Measurements from ENCODE around the gene RAB37.

Gene RAB37

DNA sequence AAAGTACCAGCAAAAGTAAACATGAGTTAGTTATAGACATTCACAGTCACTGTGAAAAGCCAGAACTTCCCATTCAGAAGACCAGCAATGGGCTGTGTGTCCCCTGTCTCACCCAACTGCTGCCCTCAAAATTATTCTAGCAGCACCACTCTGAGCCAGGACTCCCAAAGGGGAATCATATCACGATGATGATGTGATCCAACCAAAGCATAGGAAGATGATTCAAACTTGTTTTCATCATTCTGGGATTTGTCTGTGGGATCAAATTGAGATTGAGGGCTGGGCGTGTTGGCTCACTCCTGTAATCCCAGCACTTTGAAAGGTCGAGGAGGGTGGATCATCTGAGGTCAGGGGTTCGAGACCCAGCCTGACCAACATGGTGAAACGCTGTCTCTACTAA lies 45.5 kb downstream of the RAB37 start (continued):
- no peak for TF ChIP-seq ZNF114 (tag by site-specific recombination; IDR thresholded peaks at IDR 0.05)
- TF ChIP-seq, protein P1, sequence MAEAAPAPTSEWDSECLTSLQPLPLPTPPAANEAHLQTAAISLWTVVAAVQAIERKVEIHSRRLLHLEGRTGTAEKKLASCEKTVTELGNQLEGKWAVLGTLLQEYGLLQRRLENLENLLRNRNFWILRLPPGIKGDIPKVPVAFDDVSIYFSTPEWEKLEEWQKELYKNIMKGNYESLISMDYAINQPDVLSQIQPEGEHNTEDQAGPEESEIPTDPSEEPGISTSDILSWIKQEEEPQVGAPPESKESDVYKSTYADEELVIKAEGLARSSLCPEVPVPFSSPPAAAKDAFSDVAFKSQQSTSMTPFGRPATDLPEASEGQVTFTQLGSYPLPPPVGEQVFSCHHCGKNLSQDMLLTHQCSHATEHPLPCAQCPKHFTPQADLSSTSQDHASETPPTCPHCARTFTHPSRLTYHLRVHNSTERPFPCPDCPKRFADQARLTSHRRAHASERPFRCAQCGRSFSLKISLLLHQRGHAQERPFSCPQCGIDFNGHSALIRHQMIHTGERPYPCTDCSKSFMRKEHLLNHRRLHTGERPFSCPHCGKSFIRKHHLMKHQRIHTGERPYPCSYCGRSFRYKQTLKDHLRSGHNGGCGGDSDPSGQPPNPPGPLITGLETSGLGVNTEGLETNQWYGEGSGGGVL (tag by site-specific recombination; IDR thresholded peaks at IDR 0.05): no peak
- TF ChIP-seq, protein P2, sequence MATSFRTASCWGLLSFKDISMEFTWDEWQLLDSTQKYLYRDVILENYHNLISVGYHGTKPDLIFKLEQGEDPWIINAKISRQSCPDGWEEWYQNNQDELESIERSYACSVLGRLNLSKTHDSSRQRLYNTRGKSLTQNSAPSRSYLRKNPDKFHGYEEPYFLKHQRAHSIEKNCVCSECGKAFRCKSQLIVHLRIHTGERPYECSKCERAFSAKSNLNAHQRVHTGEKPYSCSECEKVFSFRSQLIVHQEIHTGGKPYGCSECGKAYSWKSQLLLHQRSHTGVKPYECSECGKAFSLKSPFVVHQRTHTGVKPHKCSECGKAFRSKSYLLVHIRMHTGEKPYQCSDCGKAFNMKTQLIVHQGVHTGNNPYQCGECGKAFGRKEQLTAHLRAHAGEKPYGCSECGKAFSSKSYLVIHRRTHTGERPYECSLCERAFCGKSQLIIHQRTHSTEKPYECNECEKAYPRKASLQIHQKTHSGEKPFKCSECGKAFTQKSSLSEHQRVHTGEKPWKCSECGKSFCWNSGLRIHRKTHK (tag by site-specific recombination; IDR thresholded peaks at IDR 0.05): no peak

DNA sequence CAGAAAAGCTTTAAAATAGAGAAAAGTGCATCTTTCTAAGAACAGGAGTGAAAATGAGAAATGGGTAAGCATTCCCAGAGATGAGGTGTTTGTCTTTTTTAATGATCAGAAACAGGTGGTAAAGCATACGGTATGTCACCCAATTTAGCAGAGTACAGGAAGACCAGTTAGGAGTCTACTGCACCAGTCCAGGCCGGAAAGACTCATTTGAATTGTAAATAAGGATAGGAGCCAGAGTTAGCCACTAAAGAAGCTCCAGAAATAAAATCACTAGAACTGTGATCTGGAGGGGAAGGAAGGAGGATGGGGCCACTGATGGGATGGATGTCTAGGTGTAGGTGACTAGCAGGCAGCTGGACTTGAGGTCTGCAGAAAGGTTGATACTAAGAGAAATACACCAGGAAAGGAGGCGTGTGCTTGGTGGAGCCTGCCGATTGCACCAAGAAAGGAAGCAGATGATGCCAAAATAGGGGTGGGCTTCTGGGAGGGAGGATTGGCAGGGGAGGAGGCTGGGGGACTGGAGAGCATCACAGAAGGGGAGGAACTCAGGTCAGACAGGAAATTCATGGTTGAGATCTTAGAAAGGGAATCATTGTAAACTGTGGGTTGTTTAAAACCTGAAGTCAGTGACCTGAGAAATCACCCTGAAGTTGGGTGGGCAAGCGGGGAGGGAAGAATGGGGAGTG lies 47.2 kb downstream of the RAB37 start:
- CTCF ChIA-PET: interaction anchor here (0.6 to 12.4 kb wide), 6 partner anchors 7 to 178 kb away, joined by 3 to 120 read pairs (median 4); no protein-coding TSS in a partner anchor
- no peak overlapping the region for H3K27ac ChIP-seq (ENCODE audit: extremely low read depth, low read depth, low read length)
- POLR2A ChIA-PET: interaction anchor here (1.4 kb wide), 1 partner anchor 89 kb away, joined by 3 read pairs; the partner anchor contains the start of gene FDXR

More for the DNA sequence above, 47.2 kb downstream of the RAB37 start:
- no peaks in the 10 kb centered on the region for H3K4me1 ChIP-seq (ENCODE audit: control insufficient read depth, insufficient read depth, low read length)
- TF ChIP-seq GLIS1 (tag by site-specific recombination; IDR thresholded peaks at IDR 0.05) (no peak), ZNF23 (tag by site-specific recombination; IDR thresholded peaks at IDR 0.05; ENCODE audit: borderline replicate concordance) (no peak), ZNF184 (tag by site-specific recombination; IDR thresholded peaks at IDR 0.05) (no peak), ZNF146 (tag by site-specific recombination; IDR thresholded peaks at IDR 0.05) (no peak), ZNF521 (tag by site-specific recombination; IDR thresholded peaks at IDR 0.05) (no peak), ZNF707 (tag by site-specific recombination; IDR thresholded peaks at IDR 0.05) (no peak), ZNF433 (tag by site-specific recombination; IDR thresholded peaks at IDR 0.05; ENCODE audit: low read depth) (no peak), EGR2 (tag by site-specific recombination; IDR thresholded peaks at IDR 0.05; ENCODE audit: low read depth) (no peak), ZNF248 (tag by site-specific recombination; IDR thresholded peaks at IDR 0.05) (no peak), ZFP37 (tag by site-specific recombination; IDR thresholded peaks at IDR 0.05) (no peak), HOXA7 (CRISPR knock-in tag; IDR thresholded peaks at IDR 0.05; ENCODE audit: borderline replicate concordance) (no peak), ZNF211 (tag by site-specific recombination; IDR thresholded peaks at IDR 0.05; ENCODE audit: low read depth) (no peak), ZNF121 (tag by site-specific recombination; IDR thresholded peaks at IDR 0.05) (no peak), ZSCAN16 (tag by site-specific recombination; IDR thresholded peaks at IDR 0.05) (no peak)
- TF ChIP-seq, protein P3, sequence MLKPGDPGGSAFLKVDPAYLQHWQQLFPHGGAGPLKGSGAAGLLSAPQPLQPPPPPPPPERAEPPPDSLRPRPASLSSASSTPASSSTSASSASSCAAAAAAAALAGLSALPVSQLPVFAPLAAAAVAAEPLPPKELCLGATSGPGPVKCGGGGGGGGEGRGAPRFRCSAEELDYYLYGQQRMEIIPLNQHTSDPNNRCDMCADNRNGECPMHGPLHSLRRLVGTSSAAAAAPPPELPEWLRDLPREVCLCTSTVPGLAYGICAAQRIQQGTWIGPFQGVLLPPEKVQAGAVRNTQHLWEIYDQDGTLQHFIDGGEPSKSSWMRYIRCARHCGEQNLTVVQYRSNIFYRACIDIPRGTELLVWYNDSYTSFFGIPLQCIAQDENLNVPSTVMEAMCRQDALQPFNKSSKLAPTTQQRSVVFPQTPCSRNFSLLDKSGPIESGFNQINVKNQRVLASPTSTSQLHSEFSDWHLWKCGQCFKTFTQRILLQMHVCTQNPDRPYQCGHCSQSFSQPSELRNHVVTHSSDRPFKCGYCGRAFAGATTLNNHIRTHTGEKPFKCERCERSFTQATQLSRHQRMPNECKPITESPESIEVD (tag by site-specific recombination; IDR thresholded peaks at IDR 0.05): no peak
- TF ChIP-seq, protein P4, sequence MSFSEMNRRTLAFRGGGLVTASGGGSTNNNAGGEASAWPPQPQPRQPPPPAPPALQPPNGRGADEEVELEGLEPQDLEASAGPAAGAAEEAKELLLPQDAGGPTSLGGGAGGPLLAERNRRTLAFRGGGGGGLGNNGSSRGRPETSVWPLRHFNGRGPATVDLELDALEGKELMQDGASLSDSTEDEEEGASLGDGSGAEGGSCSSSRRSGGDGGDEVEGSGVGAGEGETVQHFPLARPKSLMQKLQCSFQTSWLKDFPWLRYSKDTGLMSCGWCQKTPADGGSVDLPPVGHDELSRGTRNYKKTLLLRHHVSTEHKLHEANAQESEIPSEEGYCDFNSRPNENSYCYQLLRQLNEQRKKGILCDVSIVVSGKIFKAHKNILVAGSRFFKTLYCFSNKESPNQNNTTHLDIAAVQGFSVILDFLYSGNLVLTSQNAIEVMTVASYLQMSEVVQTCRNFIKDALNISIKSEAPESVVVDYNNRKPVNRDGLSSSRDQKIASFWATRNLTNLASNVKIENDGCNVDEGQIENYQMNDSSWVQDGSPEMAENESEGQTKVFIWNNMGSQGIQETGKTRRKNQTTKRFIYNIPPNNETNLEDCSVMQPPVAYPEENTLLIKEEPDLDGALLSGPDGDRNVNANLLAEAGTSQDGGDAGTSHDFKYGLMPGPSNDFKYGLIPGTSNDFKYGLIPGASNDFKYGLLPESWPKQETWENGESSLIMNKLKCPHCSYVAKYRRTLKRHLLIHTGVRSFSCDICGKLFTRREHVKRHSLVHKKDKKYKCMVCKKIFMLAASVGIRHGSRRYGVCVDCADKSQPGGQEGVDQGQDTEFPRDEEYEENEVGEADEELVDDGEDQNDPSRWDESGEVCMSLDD (tag by site-specific recombination; IDR thresholded peaks at IDR 0.05): no peak
- peaks cover 3 to 66% of the 10 kb centered on the region in 2 experiments; a peak in 2 of 3 replicates for H3K36me3 ChIP-seq (ENCODE audit: control insufficient read depth in 2 of 2, insufficient read depth in 1 of 2, low read length in 2 of 2)
- H3K9me3 ChIP-seq (ENCODE audit: control insufficient read depth, insufficient read depth, low read depth, low read length): no peaks in the 10 kb centered on the region
- no peak overlapping the region for H3K4me3 ChIP-seq (ENCODE audit: low read depth, low read length)

Data from HEK293 (cell line).